ENCODE measurements around the gene CHTF18.
"Not testable (repeated sequence)": the region's sequence is repeated elsewhere in the genome, so short reads cannot be mapped to it uniquely, and the experiment has no call there.

Gene CHTF18

DNA sequence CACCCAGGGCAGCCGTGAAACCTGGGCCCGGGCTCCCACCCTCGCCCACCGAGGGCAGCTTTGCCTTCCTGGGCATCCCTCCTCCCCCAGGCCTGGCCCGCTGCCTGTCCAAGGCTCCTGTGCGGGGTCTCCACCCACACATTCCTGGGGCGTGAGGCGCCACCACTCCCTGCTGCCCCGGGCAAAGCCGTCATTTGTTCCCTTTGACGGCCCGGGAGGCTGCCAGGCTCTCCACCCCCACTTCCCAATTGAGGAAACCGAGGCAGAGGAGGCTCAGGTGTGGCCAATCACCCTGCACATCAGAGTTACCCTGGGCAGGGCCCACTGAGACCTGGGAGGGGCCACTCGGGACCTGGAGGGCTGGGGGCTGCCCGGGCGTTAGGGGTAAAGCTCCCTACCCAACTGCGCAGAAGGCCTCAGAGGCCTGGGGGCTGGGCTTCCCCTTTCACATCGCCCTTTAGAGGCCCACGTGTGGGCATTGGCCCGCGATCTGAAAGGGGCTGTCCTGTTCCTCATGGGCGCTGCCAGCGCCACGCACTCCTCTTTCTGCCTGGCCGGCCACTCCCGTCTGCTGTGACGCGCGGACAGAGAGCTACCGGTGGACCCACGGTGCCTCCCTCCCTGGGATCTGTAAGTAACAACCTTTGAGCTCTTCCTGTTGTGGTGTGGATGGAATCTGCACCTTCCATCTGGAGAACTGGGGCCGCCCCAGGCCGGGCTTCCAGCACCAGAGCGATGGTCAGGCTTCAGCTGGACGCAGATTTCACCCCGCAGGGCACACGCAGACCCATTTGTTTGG is 27.7 kb upstream of the CHTF18 start, which contains the start of gene MSLN:
TSS of gene MSLN (plus strand) at position 190 of the 799 bp plus-strand sequence. CDS start 1,947 bp downstream, outside the sequence.
- no peak for DNase-seq

DNA sequence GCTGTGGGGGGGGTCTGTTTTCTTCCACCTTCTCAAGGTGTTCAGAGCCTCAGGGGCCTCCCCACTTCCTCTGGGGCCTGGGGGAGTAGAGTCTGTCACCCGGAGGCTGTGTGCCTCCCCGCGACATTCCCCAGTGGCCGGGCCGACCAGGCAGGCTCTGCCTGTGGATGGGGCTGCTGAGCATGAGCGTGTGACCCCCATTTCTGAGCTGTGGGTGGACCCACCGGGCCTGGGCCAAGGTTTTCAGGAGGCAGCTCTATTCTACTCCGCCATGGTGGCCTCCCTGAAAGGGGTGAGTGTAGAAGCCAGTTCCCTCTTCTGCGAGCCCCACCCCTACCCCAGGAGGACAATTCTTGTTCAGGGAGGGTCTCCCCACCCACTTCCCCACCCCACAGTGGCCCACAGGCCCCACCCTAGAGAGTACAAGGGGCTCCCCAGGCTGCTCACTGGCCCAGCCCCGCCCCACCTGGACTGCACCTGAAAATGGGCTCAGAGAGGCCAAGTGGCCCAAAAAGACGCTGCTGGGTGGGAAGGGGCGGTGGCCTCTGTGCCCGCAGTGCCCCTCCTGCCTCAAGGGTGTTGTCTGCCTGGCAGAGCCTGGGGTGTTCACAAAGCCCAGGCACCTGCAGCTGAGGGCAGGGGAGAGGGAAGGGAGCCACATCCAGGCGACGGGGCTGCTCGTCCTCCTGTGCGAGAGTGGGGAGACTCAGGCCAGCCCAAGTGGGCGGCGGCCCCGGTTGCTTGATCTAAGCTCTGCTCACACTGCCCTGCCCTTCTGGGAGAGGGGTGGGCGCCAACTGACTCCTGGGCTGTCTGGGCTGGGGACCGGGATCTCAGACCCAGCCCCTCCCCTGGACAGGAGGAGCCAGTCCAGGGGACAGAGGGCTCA is 26.6 kb upstream of the CHTF18 start:
- no peak for DNase-seq

DNA sequence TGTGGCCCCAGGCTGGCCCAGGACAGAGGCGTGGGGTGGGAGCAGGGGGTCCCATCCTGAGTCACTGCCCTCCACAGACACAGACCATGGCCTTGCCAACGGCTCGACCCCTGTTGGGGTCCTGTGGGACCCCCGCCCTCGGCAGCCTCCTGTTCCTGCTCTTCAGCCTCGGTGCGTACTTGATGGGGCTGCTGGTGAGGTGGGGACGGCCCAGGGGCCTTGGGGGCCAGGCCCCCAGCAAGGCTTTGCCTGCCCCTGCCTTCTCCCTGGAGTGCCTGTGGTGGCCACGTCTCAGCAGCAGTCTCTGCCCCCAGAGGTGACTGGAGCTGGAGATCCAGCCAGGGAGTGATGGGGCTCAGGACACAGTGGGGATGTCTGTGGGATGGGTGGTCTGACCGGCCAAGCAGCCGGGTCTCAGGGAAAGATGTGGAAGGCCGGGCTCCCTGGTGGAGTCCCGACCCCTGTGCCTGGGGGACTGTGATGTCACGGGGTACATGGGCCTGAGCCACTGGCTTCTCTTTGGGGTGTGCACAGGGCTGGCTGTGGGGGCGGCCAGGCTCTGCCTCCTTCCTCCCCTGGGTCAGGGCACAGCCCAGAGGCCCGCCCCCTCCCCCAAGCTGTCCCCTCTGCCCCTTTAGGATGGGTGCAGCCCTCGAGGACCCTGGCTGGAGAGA is 25.7 kb upstream of the CHTF18 start:
- DNase-seq: no peak

DNA sequence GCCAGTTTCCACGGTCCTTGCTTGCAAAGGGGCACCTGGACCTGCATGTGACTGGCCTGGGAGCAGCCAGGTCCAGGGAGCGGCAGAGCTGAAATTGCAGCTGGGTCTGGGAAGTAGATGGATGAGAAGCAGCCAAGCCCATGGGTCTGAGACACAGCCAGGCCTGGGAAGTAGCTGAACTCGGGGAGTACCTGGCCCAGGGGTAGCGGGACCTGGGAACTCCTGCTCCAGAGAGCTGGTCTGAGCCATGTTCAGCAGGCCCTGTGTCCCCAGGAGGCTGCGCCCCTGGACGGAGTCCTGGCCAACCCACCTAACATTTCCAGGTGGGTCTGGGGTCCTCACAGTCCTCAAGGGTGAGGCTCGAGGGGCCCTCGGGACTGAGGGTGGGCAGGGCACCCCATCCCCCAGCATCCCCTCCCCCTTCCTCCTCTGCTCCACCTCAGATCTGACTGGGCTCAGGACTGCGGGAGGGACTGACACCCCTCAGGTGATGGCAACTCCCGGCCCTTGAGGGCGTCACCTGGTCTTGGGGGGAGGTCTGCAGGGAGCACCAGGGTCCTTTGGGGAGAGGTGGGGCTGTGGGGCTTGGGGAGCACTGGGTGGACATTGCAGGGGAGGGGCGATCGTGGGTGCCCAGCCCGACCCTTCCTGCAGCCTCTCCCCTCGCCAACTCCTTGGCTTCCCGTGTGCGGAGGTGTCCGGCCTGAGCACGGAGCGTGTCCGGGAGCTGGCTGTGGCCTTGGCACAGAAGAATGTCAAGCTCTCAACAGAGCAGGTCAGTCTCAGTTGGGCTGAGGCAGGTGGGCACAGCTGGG is 24.8 kb upstream of the CHTF18 start:
- no peak for DNase-seq

DNA sequence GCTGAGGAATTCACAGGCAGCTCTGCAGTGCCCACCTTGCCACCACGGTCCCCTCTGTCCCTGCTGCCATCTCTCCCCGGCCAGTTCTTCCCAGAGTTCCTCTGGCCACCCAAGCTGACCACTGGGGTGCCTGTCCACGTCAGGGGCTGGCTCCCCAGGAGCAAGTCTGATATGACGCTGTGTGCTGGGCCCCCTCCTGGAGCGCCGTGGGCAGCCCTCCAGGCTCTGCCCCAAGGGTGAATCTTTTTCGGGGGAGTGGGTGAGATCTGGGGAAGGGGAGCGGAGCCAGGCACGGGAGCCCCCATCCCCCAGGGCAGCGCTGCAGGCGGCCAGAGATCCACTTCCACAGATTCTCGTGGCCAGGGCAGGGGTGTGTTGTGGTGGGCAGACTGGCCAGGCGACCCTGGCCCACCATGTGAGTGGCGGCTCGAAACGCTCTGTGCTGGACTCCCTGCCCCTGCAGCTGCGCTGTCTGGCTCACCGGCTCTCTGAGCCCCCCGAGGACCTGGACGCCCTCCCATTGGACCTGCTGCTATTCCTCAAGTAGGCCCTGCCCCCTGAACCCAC is 24.2 kb upstream of the CHTF18 start:
- DNase-seq: no peak

DNA sequence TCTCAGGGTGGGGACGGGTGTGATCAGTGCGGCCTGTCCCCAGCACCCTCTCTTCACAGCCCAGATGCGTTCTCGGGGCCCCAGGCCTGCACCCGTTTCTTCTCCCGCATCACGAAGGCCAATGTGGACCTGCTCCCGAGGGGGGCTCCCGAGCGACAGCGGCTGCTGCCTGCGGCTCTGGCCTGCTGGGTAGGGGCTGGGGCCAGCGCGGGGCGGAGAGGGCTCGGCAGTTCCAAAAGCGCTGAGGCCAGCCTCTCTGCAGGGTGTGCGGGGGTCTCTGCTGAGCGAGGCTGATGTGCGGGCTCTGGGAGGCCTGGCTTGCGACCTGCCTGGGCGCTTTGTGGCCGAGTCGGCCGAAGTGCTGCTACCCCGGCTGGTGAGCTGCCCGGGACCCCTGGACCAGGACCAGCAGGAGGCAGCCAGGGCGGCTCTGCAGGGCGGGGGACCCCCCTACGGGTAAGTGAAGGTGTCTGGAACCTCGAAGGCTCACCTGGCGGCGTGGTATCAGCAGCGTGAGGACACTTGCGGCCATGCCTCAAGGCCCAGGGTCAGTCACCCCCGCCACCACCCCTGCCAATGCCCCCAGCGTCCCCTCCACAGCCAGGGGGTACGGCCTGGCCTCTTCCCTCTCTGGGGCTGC is 23.5 kb upstream of the CHTF18 start:
- no peak for DNase-seq

DNA sequence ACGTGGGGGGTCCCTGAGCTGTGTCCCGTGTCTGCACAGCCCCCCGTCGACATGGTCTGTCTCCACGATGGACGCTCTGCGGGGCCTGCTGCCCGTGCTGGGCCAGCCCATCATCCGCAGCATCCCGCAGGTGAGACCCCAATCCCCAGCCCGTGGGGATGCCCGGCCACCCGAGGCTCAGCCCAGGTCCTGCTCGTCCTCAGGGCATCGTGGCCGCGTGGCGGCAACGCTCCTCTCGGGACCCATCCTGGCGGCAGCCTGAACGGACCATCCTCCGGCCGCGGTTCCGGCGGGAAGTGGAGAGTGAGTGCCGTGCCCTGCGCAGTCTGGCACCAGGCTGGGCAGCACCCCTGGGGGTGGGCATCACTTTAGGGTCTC is 22.9 kb upstream of the CHTF18 start:
- no peak for DNase-seq

DNA sequence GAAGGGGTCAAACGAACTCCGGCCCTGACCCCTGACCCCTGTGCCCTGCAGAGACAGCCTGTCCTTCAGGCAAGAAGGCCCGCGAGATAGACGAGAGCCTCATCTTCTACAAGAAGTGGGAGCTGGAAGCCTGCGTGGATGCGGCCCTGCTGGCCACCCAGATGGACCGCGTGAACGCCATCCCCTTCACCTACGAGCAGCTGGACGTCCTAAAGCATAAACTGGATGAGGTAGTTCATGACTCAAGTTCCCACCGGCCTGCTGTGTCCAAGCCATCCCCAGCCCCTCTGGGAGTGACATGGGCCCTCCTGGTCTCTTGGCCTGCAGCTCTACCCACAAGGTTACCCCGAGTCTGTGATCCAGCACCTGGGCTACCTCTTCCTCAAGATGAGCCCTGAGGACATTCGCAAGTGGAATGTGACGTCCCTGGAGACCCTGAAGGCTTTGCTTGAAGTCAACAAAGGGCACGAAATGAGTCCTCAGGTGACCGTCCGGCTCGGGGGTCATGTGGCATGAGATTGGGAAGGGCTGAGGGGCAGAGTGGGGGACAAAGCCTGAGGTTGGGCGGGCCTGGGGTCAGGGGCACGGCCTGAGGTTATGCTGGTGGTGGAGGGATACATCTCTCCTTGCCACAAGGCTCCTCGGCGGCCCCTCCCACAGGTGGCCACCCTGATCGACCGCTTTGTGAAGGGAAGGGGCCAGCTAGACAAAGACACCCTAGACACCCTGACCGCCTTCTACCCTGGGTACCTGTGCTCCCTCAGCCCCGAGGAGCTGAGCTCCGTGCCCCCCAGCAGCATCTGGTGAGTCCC is 22.2 kb upstream of the CHTF18 start:
- no peak for DNase-seq

DNA sequence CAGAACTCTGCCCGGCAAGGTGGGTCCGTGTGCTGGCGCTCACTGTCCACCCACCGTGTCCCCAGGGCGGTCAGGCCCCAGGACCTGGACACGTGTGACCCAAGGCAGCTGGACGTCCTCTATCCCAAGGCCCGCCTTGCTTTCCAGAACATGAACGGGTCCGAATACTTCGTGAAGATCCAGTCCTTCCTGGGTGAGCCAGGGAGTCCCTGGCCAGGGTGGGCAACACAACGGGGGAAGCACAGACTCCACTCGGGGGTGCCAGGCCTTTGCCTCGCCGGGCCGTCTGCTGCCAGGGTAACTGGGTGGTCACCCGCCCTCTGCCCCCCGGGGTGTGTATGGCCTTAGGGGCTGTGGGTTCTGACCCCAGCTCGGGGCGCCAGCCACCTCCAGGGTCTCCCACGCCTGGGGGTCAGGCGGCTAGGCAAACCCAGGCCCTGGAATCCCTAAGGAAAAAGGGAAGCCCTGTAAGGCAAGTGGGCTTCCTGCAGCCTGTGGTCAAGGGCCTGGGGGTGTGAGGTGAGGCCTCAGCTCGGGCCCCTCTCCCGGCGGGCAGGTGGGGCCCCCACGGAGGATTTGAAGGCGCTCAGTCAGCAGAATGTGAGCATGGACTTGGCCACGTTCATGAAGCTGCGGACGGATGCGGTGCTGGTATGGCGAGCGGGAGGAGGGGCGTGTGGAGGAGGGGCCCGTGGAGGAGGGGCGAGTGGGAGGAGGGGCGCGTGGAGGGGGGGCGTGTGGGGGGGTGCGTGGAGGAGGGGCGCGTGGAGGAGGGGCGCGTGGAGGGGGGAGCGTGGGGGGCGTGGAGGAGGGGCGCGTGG is 21.4 kb upstream of the CHTF18 start:
- DNase-seq: no peak

DNA sequence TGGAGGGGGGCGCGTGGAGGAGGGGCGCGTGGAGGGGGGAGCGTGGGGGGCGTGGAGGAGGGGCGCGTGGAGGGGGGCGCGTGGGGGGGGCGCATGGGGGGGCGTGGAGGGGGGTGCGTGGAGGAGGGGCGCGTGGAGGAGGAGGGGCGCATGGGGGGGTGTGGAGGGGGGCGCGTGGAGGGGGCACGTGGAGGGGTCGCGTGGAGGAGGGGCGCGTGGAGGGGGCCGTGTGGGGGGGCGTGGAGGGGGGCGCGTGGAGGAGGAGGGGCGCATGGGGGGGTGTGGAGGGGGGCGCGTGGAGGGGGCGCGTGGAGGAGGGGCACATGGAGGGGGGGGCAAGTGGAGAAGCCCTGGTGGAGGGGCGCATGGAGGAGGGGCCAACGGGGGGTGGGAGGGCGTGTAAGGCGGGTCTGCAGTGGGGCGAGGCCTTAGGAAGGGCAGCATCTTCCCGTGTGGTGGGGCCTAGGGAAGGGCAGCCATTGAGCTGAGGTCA is 20.6 kb upstream of the CHTF18 start:
- no peak for DNase-seq

DNA sequence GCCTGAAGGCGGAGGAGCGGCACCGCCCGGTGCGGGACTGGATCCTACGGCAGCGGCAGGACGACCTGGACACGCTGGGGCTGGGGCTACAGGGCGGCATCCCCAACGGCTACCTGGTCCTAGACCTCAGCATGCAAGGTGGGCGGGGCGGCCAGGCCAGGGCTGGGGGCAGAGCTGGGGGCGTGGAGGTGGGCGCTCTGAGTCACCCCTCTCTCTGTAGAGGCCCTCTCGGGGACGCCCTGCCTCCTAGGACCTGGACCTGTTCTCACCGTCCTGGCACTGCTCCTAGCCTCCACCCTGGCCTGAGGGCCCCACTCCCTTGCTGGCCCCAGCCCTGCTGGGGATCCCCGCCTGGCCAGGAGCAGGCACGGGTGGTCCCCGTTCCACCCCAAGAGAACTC is 20.0 kb upstream of the CHTF18 start:
- no peak for DNase-seq

DNA sequence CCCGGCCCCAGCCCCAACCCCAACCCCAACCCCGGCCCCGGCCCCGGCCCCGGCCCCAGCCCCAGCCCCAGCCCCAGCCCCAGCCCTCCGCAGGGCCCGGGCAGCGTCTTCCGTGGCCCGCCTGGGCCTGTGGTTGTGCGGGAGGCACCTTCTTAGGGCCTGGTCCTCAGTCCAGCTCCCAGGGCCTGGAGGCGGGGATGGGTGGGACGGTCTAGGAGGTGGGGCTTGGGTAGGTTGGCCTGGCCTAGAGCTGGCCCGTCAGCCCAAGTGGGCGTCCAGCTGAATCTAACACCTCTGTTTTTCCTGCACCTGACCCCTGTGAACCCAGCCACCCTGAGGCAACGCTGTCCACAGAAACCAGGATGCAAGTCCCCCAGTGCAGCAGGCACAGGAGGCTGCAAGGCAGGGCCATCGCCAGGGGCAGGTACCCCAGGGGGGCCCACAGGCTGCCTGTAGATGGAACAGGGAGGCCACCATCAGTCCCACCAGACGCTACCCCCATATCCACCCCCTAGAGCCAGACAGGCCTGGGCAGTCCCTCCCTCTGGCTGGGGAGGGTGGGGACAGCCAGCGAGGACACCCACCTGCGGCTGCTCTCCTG is 19.1 kb upstream of the CHTF18 start:
- DNase-seq: no peak

DNA sequence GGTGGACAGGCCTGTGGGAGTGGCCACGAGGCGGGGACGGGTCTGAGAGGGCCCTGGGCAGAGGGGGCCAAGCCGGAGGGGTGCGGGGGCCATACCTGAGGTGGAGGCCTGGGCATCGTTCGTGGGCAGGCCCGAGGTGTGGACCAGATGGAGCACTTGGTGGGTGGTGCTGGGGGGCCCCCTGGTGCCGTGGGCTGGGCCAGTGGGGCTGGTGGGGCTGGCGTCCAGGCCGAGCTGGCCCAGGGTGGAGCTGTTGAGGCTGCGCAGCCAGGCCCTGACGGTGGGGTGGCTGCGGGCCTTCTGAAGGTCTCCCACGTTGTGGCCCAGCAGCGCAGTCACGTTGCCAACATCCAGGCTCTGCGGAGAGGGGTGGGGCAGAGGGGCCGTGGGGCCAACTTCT is 18.5 kb upstream of the CHTF18 start:
- DNase-seq: no peak

DNA sequence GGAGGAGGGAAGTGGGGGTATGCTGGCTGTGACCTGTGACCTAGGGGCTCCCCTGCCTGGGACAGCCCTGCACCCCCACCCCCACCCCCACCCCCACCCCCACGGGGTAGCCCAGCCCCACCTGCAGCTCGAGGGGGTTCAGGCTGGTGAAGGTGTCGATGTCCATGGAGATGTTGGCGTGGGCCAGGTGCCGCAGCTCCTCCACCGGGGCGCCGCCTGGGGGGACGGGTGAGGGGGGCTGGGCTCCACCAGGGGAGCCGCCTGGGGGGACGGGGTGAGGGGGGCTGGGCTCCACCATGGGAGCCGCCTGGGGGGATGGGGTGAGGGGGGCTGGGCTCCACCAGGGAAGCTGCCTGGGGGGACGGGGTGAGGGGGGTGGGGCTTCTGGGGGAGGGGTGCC is 18.0 kb upstream of the CHTF18 start:
- DNase-seq: no peak

DNA sequence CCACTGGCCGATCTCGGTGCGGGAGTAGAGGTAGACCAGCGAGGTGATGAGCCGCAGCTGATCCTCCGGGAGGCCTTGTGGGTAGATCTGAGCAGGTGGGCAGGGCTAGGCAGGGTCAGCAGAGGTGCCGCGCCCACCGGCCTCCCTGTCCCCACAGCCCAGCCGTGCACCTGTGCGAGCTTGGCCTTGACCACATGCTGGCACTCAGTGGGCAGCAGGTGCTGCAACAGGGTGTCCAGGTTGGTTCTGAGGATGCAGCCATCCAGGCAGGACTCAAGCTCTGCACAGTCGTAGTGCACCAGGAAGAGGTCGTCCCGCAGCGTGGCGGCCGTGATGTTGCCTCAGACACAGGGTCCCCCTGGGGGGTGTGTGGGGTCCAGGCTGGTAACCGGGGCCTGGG is 15.5 kb upstream of the CHTF18 start:
- no peak for DNase-seq

DNA sequence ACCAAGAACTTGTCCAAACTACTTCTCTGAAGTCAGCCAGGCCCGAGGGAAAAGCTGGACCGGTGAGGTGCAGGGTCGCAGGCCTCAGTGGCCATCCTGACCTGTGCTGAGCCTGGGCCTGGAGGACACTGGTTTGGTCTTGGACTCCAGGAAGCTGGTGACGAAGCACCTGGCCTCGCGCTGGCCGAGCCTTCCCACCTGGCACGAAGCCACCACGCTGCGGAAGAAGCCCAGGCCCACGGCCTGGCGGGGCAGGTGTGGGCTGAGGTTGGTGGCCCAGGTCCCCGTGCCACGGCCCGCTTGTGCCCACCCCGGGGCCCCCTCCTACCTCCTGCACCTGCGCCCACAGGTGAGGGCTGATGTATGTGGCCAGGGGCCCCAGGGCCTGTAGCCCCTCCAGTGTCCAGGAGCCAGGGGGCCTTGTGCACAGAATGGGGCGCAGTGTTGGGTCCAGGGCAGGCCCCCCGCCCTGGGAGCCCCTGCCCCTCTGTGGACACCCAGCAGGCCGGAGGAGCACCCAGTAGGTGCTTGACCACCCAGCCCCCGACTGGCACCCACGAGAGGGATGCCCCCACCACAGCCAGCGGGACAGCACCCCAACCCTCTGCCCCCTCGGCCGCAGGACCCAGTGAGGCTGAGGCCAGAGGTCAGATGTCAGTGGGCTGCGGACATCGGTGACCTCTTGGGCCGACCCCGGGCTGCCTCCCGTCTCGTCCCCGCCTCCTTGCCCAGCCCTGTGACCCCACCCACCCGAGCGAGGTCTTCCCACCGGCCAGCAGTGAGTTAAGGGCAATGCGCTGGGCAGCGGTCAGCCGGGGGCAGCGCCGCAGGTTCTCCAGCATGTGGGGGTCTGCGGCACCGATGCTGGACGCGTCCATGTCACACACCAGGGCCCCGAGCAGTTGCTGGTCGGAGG is 14.1 kb upstream of the CHTF18 start:
- no peak for DNase-seq

DNA sequence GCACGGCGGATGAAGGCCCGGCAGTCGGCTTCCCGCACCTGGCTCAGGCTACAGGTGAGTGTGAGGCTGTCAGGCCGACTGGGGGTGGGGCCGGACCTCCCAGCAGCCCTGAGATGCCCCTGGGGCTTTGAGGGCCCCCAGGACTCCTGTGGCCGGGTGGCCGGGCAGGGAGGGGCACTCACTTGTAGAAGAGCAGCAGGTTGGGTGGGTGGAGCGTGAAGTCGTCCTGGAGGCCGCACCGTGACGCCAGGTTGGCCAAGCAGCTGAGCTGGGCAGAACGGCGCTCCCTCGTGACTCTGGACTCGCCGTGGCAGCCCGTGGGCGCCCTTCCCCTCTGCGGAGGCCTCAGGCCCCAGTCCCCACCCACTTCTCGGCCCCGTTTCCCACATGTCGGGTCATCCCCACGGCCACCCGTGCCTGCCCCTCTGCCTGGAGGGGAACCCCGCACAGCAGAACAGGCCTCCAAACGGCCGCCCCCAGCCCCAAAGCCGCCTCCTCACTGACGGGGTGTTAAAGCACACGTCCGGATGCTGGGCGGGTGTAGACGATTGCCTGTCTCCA is 13.1 kb upstream of the CHTF18 start:
- no peak for DNase-seq

DNA sequence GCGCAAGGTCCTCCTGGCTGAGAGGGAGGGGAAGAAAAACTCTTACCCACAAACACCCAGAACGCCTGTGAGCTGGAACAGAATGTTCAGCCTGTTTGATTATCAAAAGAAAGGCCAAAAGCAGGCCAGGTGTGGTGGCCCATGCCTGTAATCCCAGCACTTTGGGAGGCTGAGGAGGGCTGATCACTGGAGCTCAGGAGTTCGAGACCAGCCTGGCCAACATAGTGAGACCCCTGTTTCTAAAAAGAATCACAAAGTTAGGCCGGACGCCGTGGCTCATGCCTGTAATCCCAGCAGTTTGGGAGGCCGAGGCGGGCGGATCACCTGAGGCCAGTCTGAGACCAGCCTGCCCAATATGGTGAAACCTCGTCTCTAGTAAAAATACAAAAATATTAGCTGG is 12.1 kb upstream of the CHTF18 start:
- DNase-seq: not testable (repeated sequence)

Measured in inflammatory macrophage treated with lipopolysaccharide for 4 hours (primary cell).